Measurements from ENCODE around the gene GSK3B.

The GSK3B gene

DNA sequence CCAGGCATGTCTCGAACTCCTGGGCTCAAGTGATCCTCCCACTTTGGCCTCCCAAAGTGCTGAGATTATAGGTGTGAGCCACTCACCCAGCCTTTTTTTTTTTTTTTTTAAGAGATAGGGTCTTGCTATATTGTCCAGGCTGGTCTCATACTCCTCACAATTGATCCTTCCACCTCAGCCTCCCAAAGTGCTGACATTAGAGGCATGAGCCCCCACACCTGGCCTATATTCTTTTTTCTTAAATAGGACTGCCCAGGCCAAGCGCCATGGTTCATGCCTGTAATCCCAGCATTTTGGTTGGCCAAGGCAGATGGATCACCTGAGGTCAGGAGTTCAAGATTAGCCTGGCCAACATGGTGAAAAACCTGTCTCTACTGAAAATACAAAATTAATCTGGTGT is 299.8 kb downstream of the GSK3B start:
- TF ChIP-seq CTCF (conservative IDR thresholded peaks at IDR 0.05; ENCODE audit: low read depth, low read length): no peak
- DNase-seq (ENCODE audit: low read depth): no peak
- no peak overlapping the region for H3K4me3 ChIP-seq (ENCODE audit: low read depth, low read length)

- DNase-seq (ENCODE audit: low read depth): no peak
- TF ChIP-seq CTCF (conservative IDR thresholded peaks at IDR 0.05; ENCODE audit: low read depth, low read length): no peak
Observed at GRCh38 chr3:119792270-119792669, 302.0 kb downstream of the GSK3B start.

GRCh38 chr3:119790369-119790768 is 303.9 kb downstream of the GSK3B start:
- no peak for TF ChIP-seq CTCF (conservative IDR thresholded peaks at IDR 0.05; ENCODE audit: low read depth, low read length)
- DNase-seq (ENCODE audit: low read depth): no peak
- no peak overlapping the region for H3K4me3 ChIP-seq (ENCODE audit: low read depth, low read length)

More at GRCh38 chr3:119792270-119792669, 302.0 kb downstream of the GSK3B start:
- no peak overlapping the region for H3K4me3 ChIP-seq (ENCODE audit: low read depth, low read length)

GRCh38 chr3:119786409-119786808 is 307.8 kb downstream of the GSK3B start:
- TF ChIP-seq CTCF (conservative IDR thresholded peaks at IDR 0.05; ENCODE audit: low read depth, low read length): no peak
- no peak for DNase-seq (ENCODE audit: low read depth)
- H3K4me3 ChIP-seq (ENCODE audit: low read depth, low read length): no peak overlapping the region

- TF ChIP-seq CTCF (conservative IDR thresholded peaks at IDR 0.05; ENCODE audit: low read depth, low read length): no peak
- no peak for DNase-seq (ENCODE audit: low read depth)
Observed at GRCh38 chr3:119783883-119784282, 310.4 kb downstream of the GSK3B start.

DNA sequence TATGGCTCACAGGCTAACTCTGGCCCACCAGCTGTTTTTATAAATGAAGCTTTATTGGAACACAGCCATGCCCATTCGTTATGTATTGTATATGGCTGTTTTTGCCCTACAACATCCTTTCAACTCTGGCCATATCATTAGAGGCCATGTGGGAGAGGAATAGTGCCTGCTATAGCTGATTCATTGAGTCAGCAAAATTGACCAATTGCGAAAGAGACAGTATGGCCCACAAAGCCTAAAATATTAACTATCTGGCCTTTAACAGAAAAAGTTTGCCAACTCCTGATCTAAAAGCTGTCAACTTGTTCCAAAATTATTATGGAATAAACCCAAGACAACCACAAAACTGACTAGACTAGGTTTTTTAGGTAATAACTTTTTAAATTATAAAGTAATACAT is 311.0 kb downstream of the GSK3B start:
- no peak for TF ChIP-seq CTCF (conservative IDR thresholded peaks at IDR 0.05; ENCODE audit: low read depth, low read length)
- H3K4me3 ChIP-seq (ENCODE audit: low read depth, low read length): no peak overlapping the region
- no peak for DNase-seq (ENCODE audit: low read depth)

More at GRCh38 chr3:119783883-119784282, 310.4 kb downstream of the GSK3B start:
- H3K4me3 ChIP-seq (ENCODE audit: low read depth, low read length): no peak overlapping the region

GRCh38 chr3:119782460-119782859 is 311.8 kb downstream of the GSK3B start:
- no peak overlapping the region for H3K4me3 ChIP-seq (ENCODE audit: low read depth, low read length)
- DNase-seq (ENCODE audit: low read depth): no peak
- no peak for TF ChIP-seq CTCF (conservative IDR thresholded peaks at IDR 0.05; ENCODE audit: low read depth, low read length)

All from choroid plexus epithelial cell (primary cell).